Loucy (cell line): ENCODE measurements around the gene RBM44.
"Not testable (repeated sequence)": the region's sequence is repeated elsewhere in the genome, so short reads cannot be mapped to it uniquely, and the experiment has no call there.

Experiments
- H2AFZ ChIP-seq: fragments of 200-600 bp; sonication (generic); 2 replicates; pipeline ENCODE4 v1.6.0; 2016; ENCODE audit warnings: antibody characterized with exemption, mild to moderate bottlenecking, low read length, moderate library complexity
- H3F3A ChIP-seq: fragments of 200-600 bp; 2 replicates; pipeline ENCODE4 v1.6.0; 2016; ENCODE audit warnings: antibody characterized with exemption, low read depth, mild to moderate bottlenecking
- H3K27me3 ChIP-seq: fragments of 200-600 bp; sonication (generic); 2 replicates; pipeline ENCODE4 v1.6.1; 2014; ENCODE audit warnings: low read length, mild to moderate bottlenecking; ENCODE audit not compliant: insufficient read depth, poor library complexity, severe bottlenecking
- H3K36me3 ChIP-seq: fragments of 200-600 bp; sonication (generic); 2 replicates; pipeline ENCODE4 v1.6.1; 2016; ENCODE audit warnings: low read length; ENCODE audit not compliant: insufficient read depth
- H3K4me1 ChIP-seq: fragments of 200-600 bp; sonication (generic); 2 replicates; pipeline ENCODE4 v1.5.1; 2014; ENCODE audit warnings: low read length, mild to moderate bottlenecking; ENCODE audit not compliant: insufficient read depth, poor library complexity, severe bottlenecking
- H3K4me2 ChIP-seq: fragments of 200-600 bp; sonication (generic); 2 replicates; pipeline ENCODE4 v1.6.0; 2014; ENCODE audit warnings: antibody characterized with exemption, low read length, low read depth, mild to moderate bottlenecking; ENCODE audit not compliant: poor library complexity, severe bottlenecking
- H3K4me3 ChIP-seq: fragments of 200-600 bp; sonication (generic); 2 replicates; pipeline ENCODE4 v1.5.1; 2014; ENCODE audit warnings: low read length, mild to moderate bottlenecking, mixed read lengths; ENCODE audit not compliant: poor library complexity, severe bottlenecking
- H3K79me2 ChIP-seq: fragments of 200-600 bp; sonication (generic); 2 replicates; pipeline ENCODE4 v1.6.1; 2014; ENCODE audit warnings: low read length; ENCODE audit not compliant: insufficient read depth
- H3K9ac ChIP-seq: fragments of 200-600 bp; sonication (generic); 2 replicates; pipeline ENCODE4 v1.6.0; 2014; ENCODE audit warnings: mild to moderate bottlenecking, low read depth, low read length, moderate library complexity; ENCODE audit not compliant: poor library complexity, severe bottlenecking
- H3K9me2 ChIP-seq: fragments of 200-600 bp; sonication (generic); replicated peaks from 2 replicates; pipeline ENCODE4 v1.6.1; 2016; ENCODE audit warnings: low read depth, low read length, mixed read lengths
- H3K9me3 ChIP-seq: fragments of 200-600 bp; sonication (generic); 2 replicates; pipeline ENCODE4 v1.6.1; 2014; ENCODE audit warnings: mild to moderate bottlenecking, antibody characterized with exemption, low read length, low read depth; ENCODE audit not compliant: insufficient read depth
- H4K20me1 ChIP-seq: fragments of 200-600 bp; sonication (generic); 2 replicates; pipeline ENCODE4 v1.6.0; 2014; ENCODE audit warnings: antibody characterized with exemption, low read length, mild to moderate bottlenecking; ENCODE audit not compliant: insufficient read depth, poor library complexity, severe bottlenecking
- EZH2phosphoT487 ChIP-seq: fragments of 200-600 bp; IDR thresholded peaks from 2 replicates; pipeline ENCODE4 v1.6.1; 2018; ENCODE audit warnings: antibody characterized with exemption, mild to moderate bottlenecking, moderate library complexity, borderline replicate concordance
- TF ChIP-seq, protein P1 (sequence below): fragments of 200-600 bp; sonication (generic); conservative IDR thresholded peaks from 2 replicates; pipeline ENCODE4 v1.5.1; 2014; ENCODE audit warnings: mild to moderate bottlenecking, antibody characterized with exemption, low read length

The RBM44 gene

DNA sequence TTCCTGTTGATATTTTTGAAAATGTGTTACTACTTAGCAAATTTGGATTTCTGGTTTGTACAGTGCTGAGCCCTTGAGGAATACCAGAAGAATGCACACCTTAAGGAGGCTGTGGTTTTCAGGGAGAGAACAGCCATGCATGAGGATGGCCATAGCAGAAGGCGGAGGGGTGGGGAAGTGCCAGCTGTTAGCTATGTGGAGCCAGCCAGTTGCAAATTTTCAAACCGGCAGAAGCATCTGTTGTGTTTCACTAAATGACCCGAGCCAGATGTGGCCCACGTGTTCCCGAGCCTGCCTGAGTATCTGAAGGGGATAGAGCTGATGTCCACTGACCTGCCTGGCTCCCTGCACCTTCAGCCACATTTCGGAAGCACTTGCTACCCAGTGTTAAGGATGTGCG is 16.4 kb upstream of the RBM44 start:
- H3K4me2 ChIP-seq, result no peak overlapping the region
- no peaks in the 10 kb centered on the region for H3K9me2 ChIP-seq
- no peaks in the 10 kb centered on the region for H3F3A ChIP-seq
- H3K79me2 ChIP-seq, result no peaks in the 10 kb centered on the region
- TF ChIP-seq EZH2phosphoT487, result no peak
- no peaks in the 10 kb centered on the region for H3K4me1 ChIP-seq
- H3K9ac ChIP-seq, result no peak overlapping the region
- peaks cover 4% of the 10 kb centered on the region; the same call in 1 of the 2 replicates for H3K9me3 ChIP-seq
- H4K20me1 ChIP-seq, result no peaks in the 10 kb centered on the region
- no peaks in the 10 kb centered on the region for H3K27me3 ChIP-seq
- peaks cover 54% of the 10 kb centered on the region; the same call in 1 of the 2 replicates for H3K36me3 ChIP-seq
- H2AFZ ChIP-seq, result no peak overlapping the region
- H3K4me3 ChIP-seq, result no peak overlapping the region

DNA sequence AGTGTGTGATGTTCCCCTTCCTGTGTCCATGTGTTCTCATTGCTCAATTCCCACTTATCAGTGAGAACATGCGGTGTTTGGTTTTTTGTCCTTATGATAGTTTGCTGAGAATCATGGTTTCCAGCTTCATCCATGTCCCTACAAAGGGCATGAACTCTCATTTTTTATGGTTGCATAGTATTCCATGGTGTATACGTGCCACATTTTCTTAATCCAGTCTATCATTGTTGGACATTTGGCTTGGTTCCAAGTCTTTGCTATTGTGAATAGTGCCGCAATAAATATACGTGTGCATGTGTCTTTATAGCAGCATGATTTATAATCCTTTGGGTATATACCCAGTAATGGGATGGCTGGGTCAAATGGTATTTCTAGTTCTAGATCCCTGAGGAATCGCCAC is 14.9 kb upstream of the RBM44 start:
- not testable (repeated sequence) for H3K4me1 ChIP-seq, H4K20me1 ChIP-seq, H2AFZ ChIP-seq, H3K9ac ChIP-seq, H3F3A ChIP-seq, H3K9me2 ChIP-seq, H3K4me3 ChIP-seq, H3K79me2 ChIP-seq, H3K9me3 ChIP-seq, H3K4me2 ChIP-seq, H3K27me3 ChIP-seq
- H3K36me3 ChIP-seq, result peaks cover 41% of the 10 kb centered on the region; the same call in 1 of the 2 replicates

DNA sequence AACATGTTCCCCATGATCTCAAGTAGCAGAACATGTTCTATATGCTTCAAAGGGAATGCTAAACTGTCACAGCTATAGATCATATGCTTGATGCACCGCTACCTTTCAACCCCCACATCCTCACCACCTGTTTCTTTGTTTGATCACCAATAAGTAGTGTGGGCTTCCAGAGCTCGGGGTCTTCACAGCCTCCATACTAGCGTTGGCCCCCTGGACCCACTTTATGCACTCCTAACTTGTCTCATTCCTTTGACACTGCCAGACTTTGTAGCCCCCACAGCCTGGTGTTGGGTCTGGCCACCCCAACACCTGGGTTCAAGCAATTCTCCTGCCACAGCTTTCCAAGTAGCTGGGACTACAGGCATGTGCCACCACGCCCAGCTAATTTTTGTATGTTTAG is 11.6 kb upstream of the RBM44 start:
- no peaks in the 10 kb centered on the region for H3K27me3 ChIP-seq
- H3K9me2 ChIP-seq, result no peaks in the 10 kb centered on the region
- no peak overlapping the region for H3K4me2 ChIP-seq
- H3K79me2 ChIP-seq, result no peaks in the 10 kb centered on the region
- H3K4me3 ChIP-seq, result no peak overlapping the region
- no peak for TF ChIP-seq EZH2phosphoT487
- TF ChIP-seq, protein P1, sequence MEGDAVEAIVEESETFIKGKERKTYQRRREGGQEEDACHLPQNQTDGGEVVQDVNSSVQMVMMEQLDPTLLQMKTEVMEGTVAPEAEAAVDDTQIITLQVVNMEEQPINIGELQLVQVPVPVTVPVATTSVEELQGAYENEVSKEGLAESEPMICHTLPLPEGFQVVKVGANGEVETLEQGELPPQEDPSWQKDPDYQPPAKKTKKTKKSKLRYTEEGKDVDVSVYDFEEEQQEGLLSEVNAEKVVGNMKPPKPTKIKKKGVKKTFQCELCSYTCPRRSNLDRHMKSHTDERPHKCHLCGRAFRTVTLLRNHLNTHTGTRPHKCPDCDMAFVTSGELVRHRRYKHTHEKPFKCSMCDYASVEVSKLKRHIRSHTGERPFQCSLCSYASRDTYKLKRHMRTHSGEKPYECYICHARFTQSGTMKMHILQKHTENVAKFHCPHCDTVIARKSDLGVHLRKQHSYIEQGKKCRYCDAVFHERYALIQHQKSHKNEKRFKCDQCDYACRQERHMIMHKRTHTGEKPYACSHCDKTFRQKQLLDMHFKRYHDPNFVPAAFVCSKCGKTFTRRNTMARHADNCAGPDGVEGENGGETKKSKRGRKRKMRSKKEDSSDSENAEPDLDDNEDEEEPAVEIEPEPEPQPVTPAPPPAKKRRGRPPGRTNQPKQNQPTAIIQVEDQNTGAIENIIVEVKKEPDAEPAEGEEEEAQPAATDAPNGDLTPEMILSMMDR, result no peak
- H3K36me3 ChIP-seq, result peaks cover 11% of the 10 kb centered on the region; the same call in 1 of the 2 replicates
- peaks cover 7% of the 10 kb centered on the region; the same call in 1 of the 2 replicates for H3K9me3 ChIP-seq
- H3F3A ChIP-seq, result no peaks in the 10 kb centered on the region
- no peak overlapping the region for H2AFZ ChIP-seq
- no peaks in the 10 kb centered on the region for H4K20me1 ChIP-seq
- no peak overlapping the region for H3K9ac ChIP-seq
- H3K4me1 ChIP-seq, result no peaks in the 10 kb centered on the region

DNA sequence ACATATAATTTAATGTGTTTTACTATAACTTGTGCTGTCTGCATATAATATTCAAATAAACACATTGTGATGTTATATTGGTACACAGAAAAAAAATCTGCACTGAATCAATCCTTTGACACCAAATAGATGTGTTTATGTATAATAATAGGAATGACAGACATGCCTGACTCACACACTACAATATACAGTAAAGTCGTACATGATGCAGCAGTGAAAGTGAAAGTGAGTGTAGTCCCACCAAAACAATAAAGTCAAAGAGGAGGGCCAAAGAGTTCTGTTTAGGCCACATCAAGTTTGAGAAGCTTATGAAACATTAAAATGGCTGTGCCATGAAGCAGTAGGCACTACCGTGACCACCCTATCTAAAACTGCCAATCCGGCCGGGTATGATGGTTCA is 8.2 kb upstream of the RBM44 start:
- Histone ChIP-seq H3K9me3 (peaks cover 7% of the 10 kb centered on the region; the same call in 1 of the 2 replicates), H3K27me3 (no peaks in the 10 kb centered on the region), H2AFZ (no peak overlapping the region), H4K20me1 (no peaks in the 10 kb centered on the region), H3K36me3 (0 out of 2 replicates have a peak, but pooled peaks cover 3% of the 10 kb centered on the region), H3K79me2 (no peaks in the 10 kb centered on the region), H3K4me1 (no peaks in the 10 kb centered on the region), H3K9ac (no peak overlapping the region), H3K4me3 (no peak overlapping the region), H3K4me2 (no peak overlapping the region), H3F3A (no peaks in the 10 kb centered on the region), H3K9me2 (no peaks in the 10 kb centered on the region)
- no peak for TF ChIP-seq EZH2phosphoT487
- TF ChIP-seq, protein P1, result no peak
